HG03558 (cell line): ENCODE data around the gene BORA.
"Not testable (repeated sequence)": the region's sequence is repeated elsewhere in the genome, so short reads cannot be mapped to it uniquely, and the experiment has no call there.

Source experiments
- ATAC-seq: cut with Tn5 transposase; IDR thresholded peaks from one replicate; pipeline ENCODE4 v1.9.1; 2021; ENCODE audit warnings: moderate number of reproducible peaks; ENCODE audit not compliant: unreplicated experiment; ENCODE audit errors: extremely low read depth

The BORA gene

DNA sequence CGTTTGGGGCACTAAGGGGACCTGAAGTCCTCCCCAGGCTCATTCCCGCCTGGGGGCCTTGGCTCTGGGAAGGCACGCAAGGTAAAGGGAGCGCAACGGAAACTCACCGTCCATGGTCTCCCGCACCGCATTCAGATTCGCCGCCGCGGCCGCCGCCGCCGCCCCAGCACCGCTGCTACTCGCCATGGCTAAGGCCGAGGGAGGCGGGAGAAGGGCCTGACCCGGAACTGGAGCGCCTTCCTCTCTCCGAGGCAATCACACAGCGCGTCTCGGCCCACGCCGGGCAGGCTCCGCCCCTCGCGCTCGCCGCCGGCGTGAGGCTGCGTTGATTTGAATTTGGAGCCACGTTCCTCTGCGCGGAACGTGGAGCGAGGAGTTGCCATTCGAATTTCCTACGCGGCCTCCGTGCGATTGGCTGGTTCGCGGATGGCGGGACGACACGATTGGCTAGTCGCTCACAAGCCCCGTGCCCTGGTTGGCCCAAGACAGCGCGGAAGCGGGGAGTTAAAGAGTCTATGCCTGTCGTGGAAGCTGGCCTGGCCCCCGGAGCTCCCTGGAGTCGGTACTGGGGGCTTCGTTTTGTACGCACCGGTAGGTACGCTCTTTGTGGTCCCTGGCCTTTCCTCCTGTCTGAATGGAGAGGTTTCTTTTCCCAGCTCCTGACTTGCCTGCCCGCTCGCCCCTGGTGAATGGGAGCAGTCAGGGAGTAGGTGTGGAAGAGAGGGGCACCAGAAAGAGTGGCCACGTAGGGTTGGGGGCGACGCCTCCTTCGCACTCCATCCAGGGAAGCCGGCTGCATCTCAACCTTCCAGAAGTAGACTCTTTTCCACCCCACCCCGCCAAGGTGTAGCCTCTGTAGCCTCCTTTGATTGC lies at the start of gene BORA, which contains the start of gene MZT1:
Gene BORA, plus strand, starts transcription at position 507 of the 873 bp plus-strand sequence. CDS start 1,018 bp downstream, outside the sequence.
Gene MZT1, minus strand, starts transcription at position 213 of the 873 bp plus-strand sequence. Its CDS starts 27 bp downstream, at position 186.
- ATAC-seq: peak; percentile 95

DNA sequence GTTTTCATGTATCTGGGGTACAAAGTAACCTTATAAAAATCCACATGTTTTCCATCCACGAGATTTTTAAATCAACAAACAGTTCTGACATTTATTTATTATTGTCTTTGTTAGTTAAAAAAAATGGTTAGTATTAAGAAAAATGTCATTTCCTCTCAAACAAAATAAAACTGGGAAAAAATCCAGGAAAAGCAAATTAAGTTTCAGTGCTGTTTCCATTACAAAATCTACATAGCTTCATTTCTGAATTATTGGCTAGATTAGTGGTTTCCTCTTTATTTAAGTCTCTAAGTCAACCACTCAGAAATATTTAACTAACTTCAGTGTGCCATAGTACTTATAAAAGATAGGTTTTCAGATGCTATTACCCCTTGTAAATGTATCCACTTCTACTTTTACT lies 49.4 kb upstream of the BORA start:
- ATAC-seq: no peak

DNA sequence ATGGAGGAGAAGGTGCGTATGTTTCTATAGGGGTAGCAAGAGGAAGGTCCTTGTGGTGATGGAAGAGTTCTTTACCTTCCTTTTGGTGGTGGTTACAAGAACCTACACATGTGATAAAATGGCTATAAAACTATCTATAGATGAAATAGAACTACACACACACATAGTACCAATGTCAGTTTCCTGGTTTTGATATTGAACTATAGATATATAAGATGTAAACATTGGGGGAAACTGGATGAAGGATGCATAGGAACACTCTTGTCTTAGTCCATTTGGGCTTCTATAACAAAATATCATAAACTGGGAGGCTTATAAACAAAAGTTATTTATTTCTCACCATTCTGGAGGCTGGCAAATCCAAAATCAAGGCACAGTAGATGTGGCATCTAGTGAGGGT lies 47.4 kb upstream of the BORA start:
- ATAC-seq: no peak

DNA sequence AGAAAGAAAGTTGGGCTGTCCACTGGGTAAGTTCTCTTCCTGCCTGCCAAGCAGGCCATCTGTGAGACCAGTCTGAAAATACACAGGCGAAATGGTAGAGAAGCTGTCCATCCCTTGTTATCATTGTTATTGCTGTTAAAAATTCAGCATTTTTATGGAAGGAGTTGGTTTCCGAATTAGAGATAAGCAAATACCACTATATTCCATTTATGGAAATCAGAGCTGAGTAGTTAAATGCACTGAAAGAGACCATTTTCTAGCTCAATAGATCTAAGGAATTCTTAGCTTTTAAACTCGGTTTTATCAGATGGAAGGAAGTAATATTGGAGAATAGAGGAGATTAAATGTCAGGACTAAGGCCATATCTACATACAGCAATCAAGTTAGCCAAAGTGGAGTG lies 41.0 kb upstream of the BORA start:
- ATAC-seq: no peak

DNA sequence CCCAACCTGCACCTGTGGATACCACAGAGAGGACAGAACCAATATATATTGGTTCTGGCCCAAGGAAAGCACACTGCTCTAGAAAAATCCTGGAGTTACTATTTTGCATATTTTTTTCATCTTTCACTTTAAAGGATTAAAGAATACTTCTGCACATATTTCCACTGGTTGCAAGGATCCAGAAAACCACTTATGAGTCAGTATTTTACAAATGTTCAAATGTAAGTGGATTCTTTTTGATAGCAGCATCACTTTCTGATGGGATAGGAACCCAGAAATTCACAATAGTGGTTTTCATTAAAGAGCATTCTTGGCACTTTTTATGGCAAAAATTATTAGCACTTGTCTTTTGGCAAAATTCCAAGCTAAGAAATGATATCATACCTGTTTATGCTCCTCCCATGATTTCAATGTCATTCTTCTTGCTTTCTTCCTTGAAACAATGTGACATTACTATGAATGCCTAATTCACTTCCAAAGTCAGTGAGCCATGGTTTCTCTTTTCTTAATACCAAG lies 38.5 kb upstream of the BORA start:
- no peak for ATAC-seq

- no peak for ATAC-seq
These were observed 34.7 kb upstream of the BORA start for GRCh38 chr13:72692884-72693514.

DNA sequence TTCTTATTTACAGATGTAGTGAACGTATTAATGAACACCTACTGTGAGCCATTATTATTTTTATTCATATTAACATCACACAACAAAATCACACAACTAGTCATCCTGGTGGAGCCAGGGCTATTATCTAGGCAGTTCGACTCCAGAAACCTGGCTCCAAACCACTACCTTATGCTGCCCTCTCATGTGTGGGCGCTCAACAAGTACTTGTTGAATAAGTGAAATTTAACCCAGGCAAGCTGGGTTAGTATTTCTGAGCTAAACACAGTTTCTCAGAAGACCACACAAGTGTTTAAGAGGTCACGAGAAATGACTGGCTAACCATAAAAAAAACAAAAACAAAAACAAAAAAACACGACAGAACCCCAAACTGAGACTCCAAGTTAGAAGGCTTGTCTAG lies 33.9 kb upstream of the BORA start:
- no peak for ATAC-seq

- ATAC-seq: no peak
These were observed 33.4 kb upstream of the BORA start for GRCh38 chr13:72694314-72694713.

- no peak for ATAC-seq
These were observed 31.1 kb upstream of the BORA start for GRCh38 chr13:72696579-72696978.

GRCh38 chr13:72698164-72698563 lies 29.6 kb upstream of the BORA start:
- ATAC-seq: no peak

- no peak for ATAC-seq
These were observed 27.2 kb upstream of the BORA start for GRCh38 chr13:72700509-72700908.

DNA sequence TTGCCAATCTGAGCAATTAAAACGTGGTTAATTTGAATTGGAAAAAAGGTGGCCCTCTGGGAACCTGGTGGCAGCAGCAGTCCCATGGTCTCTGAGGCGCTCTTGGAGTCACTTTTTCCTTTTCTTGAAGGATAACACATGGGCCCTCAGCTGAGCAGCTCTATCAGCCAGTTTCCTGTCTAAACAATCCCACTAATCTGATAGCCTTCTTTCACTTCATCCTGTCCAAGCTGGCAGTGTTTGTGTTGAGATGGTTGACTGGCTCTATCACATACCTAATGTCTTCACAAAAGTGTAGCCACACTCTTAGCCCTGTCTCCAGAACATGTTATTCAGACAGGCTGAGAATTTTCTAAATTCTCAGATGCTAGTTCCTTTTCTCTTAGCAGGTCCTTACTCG lies 10.9 kb upstream of the BORA start:
- no peak for ATAC-seq

GRCh38 chr13:72726185-72726584 lies 1.5 kb upstream of the BORA start:
- ATAC-seq: not testable (repeated sequence)

- peak; percentile 1 for ATAC-seq
These were observed 852 bp upstream of the BORA start for GRCh38 chr13:72726726-72727416.

- ATAC-seq: no peak
These were observed 525 bp downstream of the BORA start for GRCh38 chr13:72728290-72728605.

GRCh38 chr13:72737033-72737432 lies 9.3 kb downstream of the BORA start:
- ATAC-seq: no peak

DNA sequence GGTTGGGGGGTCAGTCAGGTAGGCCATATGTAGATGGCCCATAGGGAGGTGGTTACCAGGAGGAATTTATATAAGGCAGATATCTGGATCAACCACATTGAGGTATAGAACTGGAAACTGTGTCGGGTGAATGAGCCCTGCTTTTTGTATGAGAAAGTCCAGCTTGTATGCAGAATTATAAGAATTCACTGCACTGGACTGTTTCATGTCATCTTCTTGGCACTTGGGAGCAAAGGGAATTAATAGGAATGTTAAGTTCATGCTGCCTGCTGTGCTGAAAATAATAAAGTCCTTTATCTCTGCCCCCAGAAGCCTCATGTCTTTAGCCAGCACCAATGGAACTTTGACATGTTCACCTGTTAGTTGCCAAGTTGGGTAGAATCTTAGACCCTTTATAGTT lies 12.3 kb downstream of the BORA start:
- no peak for ATAC-seq

GRCh38 chr13:72745260-72745659 lies 17.5 kb downstream of the BORA start:
- ATAC-seq: no peak

DNA sequence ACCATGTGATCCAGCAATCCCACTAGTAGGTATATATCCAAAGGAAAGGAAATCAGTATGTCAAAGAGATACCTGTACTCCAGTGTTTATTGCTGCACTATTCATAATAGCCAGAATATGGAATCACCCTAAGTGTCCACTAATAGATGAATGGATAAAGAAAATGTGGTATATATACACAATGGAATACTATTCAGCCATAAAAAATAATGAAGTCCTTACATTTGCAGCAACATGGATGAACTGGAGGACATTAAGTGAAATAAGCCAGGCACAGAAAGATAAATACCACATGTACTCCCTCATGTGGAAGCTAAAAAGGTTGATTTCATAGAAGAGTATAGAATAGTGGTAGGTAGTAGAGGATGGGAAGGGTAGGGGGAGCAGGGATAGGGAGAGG lies 23.5 kb downstream of the BORA start:
- ATAC-seq: no peak

- no peak for ATAC-seq
These were observed 26.4 kb downstream of the BORA start for GRCh38 chr13:72754111-72754510.
